ENCODE data around the gene LY6G6C.

Gene LY6G6C

GRCh38 chr6:31676904-31677303 is 44.6 kb downstream of the LY6G6C start:
- DNase-seq = no peak

DNA sequence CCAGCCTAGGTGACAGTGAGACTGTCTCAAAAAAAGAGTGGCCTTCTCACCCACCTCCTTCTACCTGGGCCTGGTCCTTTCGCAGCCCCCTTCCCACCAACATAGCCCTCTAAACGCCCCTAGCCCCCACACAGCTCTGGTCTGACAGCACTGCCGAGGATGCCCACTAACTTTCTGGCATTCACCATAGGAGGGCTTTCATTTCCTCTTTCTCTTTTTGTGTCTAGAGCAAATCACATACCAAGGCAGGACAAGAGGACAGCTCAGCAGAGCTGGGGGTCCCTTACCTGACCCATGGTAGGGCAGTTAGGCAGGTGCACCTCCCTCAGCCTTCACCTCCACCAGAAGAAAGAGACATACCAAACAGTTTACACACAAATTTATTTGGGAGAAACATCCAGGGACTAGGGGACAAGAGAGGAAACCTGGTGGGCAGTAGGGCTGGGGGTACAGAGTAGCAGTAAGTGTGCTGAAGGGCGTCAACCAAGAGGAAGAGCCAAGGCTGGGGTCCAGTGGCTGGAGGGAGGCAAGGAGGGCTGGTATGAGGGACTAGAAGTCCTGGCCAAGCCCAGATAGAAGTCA is 45.1 kb downstream of the LY6G6C start:
- DNase-seq = no peak

GRCh38 chr6:31669676-31670075 is 51.9 kb downstream of the LY6G6C start, which contains the start of gene LY6G5B:
TSS of gene LY6G5B (plus strand) at chr6:31669976. CDS start at chr6:31670951, 975 bp downstream.
- no peak for DNase-seq

All from activated CD4-positive, alpha-beta T cell treated with anti-CD3 and anti-CD28 coated beads for 1 hour (primary cell).